GM19035 (cell line): ENCODE data around the gene CEBPE.

Experiments used
- ATAC-seq: cut with Tn5 transposase; IDR thresholded peaks from one replicate; pipeline ENCODE4 v1.9.1; 2021; ENCODE audit not compliant: unreplicated experiment

CEBPE gene

DNA sequence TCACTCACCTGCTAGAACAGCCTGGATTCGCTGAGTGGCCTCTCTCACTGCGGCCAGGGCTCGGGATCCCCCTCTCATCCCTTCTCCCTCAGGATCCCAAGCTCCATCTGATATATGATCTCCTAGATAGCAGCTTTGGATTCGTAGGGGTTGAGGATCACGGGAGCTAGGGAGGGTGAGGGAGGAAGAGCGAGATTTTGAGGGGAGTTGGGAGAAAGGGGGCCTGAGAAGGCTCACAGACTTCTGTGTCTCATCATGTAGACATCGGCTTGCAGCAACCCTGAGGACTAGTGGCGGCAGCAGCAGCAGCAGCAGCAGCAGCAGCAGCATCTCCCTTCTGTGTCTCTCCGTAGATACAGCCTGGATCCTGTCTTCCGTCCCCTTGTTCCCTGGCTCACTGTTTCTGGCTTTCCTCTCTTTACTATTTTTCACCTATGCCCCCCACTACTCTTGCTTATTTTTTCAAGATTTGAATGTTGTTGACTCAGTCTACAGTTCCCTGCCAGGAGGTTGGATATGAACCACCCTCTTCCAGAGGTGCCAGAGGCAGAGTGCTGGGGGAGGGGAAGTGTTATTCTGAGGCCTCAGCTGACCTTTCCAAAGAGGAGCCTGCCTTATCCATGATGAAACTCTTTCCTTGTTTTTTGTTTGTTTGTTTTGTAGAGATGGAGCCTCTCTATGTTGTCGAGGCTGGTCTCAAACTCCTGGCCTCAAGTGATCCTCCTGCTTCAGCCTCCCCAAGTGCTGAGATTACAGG lies 14.3 kb downstream of the CEBPE start, which contains the start of gene CIROP:
Gene CIROP (minus strand): TSS at position 399 of the 757 bp plus-strand sequence. CDS start 69 bp downstream, at position 330.
- no peak for ATAC-seq

DNA sequence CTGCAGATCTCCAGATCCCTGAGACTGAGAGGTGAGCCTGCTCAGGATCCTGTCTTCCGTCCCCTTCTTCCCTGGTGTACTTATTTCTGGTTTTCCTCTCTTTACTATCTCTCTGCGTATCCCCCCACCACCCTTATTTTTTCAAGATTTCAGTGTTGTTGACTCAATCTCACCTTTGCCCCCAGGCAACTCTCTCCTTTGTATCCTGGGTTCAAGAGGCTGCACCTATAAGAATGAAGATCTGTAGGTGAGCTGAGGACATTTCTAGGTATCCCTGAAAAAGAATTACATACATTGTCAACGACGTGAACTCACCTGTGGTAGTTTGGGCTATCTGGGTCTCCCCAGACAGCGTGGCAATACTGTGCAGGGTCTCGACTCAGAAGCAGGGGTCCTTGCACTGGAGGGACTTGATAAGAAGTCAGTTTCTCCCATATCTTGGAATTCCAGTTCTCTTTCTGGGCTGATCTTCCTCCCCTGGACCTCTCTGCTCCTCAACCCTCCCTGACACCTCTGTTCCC lies 14.9 kb downstream of the CEBPE start:
- ATAC-seq, result no peak

DNA sequence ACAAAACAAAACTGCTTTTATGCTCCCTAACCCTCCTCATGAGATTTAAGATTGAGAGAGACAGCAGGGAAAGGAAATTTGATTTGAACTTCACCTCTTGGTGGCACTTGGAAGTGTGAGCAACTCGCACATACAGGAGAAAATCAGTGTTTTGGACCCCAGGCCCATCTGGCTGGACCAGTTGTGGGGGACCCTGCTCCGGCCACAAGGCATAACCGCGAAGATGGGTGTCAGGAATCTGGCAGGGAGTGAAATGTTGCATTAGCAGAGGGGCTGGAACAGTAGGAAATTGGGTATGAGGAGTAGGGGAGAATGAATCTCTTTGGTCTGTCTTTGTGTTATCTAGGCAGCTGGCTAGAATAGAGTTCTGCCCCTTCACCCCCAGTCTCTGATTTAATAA lies 15.5 kb downstream of the CEBPE start:
- no peak for ATAC-seq

DNA sequence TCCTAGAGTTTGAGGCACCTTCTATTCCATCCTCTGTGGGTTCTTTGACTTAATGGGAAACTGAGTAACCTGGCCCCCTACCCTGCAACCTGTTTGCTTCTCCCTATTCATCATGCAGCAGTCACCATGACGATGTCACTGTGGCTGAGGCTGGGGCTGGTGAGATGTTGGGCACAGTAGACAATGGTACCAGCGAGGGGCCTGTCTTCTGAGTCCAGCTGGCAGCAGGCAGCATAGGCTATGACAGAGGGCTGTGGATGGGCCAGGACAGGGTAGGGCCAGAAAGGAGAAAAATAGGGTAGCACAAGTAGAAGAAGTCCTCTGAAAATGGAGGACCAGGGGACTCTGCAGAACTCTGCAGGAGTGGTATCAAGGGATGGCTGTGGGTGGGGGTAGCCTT lies 16.3 kb downstream of the CEBPE start:
- ATAC-seq, result no peak

DNA sequence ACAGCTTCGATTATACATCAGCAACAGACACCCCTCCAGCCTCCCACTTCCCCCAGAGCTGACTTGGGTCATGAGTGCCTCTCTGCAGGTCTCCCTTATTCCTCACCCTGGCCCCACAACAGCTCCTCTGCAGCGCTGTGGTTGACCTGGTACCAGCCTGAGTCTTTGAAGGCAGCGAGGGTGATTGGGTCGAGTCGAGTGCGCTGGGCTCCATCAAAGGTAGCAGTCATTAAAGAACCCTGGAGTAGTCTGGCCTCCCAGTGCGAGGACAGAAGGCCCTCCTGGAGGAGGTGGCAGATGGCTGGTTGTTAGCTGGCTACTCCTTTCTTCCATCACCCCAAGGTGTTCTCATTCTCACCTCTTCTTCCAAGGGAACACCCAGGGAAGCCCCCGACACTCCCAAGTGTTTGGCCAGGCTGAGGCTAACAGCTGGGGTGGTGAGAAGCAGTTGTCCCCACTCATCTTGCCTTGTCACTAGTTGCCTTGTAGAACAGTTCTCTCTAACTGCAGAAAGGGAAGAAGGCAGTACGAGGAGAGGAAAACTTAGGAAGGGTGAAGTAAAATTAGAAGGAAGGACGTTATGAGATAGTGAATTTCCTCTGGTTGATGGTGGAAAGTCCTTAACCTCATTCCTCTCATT lies 16.9 kb downstream of the CEBPE start:
- ATAC-seq, result no peak

DNA sequence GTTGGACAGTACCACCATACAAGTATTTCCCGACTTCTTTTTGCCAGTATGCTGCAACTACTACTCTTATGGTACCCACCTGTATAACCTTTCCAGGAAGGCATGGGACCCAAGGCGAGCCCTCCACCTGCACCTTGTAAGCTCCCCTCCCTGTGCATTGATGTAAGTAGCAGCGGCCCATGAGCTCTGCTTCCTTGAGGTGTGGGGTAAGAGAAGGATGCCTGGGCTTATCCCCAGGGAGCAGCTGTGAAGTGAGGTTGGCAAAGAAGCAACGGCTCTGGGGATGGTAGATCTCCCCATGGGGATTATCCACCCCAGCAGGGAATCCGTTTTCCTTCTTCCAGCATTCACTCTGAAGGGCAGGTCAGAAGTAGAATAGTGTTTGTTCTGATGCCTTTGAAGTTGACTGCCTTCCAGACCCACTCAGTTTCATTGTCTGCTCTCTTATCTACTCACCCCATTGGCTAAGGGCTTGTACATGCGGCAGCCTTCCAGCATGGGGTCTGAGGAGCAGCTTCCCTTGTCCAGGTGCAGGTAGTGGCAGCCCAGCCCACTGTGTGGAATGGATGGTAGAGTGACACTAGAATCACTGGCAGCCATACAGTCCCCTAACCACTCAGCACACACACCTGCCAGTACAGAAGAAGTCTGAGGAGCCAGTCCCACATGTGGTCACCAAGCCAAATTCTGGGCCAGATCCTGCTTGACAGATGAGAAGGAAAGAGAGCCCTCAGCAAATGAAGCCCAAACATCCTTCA lies 17.7 kb downstream of the CEBPE start:
- ATAC-seq, result no peak

DNA sequence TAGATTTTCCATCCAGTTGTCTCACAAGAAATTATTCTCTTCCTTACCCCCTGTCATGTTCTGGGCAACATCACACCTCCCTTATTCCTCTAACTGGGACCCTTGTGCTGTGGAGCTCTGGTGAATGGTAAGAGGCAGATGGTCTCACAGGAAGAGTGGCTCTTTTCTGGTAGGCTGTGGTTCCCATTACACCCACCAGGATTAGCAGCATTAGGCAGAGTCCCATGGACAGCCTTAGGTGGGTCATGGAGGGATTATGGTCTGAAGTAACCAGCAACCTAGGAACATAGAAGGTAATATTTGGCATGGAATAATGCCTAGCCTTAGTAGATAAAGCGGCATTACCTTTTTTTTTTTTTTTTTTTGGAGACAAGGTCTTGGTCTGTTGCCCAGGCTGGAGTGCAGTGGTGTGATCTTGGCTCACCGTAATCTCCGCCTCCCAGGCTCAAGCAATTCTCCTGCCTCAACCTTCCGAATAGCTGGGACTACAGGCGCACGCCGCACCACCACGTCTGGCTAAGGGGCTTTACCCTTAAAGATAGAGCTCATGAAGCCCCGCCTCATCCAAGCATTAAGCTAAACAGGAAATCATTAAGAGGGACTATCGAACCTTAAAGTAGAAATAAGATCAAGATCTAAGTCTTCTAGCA lies 19.7 kb downstream of the CEBPE start:
- no peak for ATAC-seq

DNA sequence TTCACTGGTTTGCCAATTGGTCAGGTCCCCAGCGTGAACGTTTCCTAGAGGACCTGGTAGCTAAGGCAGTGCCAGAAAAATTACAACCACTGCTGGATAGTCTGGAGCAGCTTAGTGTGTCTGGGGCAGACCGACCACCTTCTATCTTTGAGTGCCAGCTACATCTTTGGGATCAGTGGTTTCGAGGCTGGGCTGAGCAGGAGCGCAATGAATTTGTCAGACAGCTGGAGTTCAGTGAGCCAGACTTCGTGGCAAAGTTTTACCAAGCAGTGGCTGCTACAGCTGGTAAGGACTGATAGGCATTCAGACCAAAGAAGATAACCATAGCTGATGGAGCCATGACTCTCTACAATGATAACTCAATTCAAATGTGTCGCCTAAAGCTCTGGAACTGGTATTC lies 21.3 kb downstream of the CEBPE start:
- ATAC-seq, result no peak

DNA sequence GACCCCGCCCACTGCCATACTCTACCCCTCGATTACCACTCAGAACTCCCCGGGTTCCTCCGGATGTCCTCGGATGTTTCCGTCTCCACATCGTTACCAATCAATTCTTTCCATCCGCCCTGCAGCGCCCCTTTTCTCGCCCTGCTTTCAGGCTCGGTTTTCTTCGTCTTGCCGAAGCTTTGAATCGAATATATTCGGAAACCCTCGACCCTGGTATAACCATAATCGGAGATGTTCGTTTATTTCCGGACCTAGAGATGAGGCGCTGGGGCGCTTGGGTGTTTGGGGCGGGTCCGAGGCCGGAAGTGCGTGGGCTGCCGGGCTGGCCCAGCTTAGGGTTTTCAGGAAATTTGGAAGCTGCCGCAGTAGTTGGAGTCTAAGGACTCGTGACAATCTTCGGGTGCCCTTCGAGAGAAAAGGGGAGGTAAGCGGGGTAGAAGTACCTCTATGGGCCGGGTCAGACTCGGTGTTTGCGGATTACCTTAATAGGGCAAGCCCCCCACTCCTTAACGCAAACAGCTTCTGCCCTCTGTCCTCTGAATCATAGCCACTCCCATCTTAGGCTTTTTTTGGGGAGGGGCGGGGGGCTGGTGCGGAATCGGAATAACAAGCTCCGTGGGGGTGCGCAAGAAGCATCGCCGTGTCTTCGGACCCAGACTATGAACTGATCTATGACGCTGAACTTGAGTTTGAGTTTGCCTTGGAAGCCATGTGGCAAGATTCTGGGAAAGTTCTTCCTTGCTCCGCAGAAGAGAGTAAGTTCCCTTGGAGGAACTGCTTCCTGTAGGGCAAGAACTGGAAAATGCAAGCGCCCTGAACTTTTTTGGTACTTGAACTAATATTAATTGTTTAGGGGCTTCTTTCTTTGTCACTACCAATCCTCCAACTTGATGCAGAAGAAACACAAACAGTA lies 23.6 kb downstream of the CEBPE start, which contains the start of gene C14orf119:
Gene C14orf119 (plus strand): TSS at position 310 of the 913 bp plus-strand sequence. CDS start 2,154 bp downstream, outside the sequence.
- peak; percentile 93 for ATAC-seq

DNA sequence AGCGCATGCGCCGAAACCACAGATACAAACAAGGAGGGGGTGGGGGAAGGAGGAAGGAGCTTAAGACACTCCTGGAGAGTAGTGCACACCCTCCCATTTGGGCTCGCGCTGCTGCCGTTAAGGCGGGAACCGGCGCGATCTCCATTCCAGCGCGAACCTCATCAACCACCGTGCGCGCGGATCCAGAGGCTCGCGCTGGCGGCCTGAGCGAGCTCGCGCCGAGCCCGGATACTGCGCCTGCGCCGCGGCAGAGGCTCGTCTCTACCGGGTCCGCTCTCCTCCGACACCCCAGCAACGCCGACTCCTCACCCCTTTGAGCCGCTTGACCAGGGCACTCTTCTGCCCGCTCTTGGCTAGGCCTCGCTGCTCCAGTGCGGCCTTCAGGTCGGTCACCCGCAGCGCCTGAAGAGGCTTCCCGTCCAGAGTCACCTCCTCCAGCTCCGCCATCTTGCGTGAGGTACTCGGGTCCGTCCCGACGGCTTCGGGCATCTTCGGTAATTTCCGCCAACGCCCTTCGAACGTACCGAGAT lies 24.3 kb downstream of the CEBPE start, which contains the start of gene ACIN1:
Gene ACIN1 (minus strand): TSS at position 471 of the 530 bp plus-strand sequence. CDS start 24 bp downstream, at position 447.
- ATAC-seq, result peak; percentile 39

DNA sequence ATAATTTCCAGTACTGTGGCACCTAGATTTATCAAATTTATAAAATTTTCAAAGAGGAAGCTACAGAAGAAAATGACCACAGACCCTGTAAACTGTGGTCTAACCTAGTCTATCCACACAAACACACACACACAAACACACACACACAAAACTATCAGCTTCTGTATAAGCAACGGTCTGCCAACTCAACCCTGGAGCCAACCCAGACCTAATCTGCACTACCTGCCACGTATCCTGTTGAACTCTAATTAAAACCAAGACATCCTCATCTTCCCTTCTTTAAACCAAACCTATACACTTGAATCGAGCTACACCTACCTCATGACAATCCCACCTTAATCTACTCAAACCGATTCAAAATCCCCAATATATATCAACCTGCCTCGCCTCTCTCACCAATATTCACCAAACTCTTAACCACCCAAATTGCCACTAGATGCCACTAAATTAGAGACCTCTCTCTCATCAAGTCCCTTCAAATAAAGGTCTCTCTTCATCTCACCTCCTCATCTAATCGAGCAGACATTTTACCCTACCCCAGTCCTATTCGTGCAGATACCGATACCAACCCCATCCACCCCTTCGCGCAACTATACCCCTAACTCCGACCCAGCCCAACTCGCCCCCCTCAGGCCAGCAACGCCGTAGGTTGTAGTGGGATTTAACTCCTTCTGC lies 24.9 kb downstream of the CEBPE start:
- no peak for ATAC-seq

DNA sequence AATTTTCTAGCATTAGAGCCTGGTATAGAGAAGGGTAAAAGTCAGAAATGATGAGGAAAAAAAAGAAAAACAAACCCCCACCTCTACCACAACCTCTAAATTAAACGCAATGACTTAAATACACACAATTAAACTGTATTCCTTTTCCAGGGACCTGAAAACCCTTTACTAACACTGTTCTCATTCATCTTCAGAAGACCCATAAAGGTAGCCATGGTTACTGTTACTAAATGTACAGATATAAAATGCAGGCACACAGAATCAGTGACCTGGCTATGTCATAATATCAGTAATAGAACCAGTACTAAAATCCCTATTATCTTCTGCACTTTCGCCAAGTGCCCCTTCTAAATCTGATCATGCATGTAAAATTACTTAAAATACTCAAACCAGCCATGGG lies 25.5 kb downstream of the CEBPE start:
- ATAC-seq, result no peak

DNA sequence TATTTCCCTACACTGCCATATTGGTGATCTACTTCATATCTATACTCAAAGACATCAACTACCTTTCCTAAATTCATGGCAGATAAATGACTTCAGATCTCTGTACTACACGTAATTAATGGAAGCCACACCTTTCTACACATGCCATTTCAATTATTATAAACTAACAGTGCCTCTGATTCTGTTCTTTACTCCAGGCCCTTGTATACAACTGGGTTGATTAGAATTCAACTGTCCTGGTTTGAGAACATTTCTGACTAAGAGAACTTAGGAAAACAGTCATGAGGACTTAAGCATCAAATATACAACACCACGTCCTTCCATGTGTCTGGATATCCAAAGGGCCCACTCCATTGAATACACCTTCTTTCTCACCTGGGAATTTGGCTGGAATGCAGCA lies 26.0 kb downstream of the CEBPE start:
- no peak for ATAC-seq

DNA sequence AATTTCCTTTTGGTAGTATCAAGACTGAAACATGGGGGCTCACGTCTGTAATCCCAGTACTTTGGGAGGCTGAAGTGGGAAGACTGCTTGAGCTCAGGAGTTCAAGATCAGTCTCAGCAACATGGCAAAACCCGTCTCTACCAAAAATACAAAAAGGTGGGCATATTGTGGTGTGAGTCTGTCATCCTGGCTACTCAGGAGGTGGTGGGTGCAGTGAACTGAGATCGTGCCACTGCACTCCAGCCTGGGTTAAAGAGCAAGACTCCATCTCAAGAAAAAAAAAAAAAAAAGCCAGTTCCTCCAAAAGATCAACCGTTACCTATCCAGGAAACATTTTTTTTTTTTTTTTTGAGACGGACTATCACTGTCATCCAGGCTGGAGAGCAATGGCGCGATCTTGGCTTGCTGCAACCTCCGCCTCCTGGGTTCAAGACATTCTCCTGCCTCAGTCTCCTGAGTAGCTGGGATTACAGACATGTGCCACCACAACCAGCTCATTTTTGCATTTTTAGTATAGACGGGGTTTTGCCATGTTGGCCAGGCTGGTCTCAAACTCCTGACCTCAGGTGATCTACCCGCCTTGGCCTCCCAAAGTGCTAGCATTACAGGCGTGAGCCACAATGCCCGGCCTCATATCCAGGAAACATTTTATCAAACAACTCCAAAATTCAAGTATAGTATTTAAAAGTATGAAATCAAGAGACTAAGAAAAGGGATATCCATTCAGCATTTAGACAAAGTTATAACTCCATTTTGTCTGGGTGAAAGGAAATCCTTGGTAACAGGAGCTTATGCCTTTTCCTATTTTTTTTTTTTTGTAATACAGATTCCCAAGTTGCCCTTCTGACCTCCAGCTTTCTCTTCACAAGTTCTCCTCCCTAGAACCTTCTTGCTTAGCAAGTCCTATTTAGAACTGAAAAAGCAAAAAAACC lies 27.5 kb downstream of the CEBPE start:
- no peak for ATAC-seq

DNA sequence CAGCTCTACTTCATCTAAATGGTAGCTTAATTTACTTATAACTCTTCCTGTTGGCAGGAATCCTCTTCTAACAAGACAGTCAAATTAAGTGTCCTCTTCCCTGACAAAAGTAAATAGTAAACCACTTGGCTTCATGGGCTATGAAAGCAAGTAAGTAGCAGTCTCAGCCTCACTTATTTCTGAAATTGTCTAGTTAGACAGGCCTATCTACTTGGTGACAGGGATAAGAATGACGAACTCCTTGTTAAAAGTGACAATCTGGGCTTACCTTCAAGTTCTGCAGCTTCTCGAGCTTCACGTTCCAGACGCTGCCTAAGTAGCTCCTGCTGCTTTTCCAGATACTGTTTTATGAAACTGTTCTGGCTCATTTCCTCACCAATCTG lies 28.8 kb downstream of the CEBPE start:
- no peak for ATAC-seq

DNA sequence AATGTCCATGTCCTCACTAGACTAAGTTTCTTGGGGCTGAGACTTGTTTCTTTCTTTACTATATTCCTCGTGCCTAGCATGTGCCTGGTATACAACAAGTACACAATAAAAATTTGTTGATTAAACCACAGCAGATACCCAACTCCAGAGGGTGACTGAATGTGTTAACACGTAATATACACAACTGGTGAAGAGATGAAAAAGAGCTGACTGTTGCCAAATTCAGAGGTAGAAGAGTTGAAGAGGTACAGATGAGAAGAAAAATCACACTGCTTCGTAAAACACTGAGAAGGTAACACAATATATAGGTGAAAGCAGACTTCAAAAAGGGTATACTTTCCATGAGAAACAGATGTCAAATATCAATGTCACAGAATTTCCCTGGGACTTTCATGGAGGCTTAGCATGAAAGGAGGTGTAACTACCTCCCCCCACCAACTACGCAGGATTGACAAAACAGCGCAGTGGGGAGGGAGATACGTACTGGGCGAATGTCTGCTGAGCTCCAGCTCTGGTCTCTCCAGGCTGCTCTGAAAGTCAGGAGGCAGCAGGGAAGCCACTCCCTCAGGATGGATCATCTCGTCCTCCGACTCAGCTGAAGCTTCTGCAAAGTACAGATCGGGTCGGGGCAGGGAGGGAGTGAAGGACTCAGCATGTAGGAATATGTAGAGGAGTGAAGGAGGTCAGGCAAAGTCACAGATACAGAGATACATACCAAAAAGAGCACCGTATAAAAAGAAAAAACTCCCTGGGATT lies 29.4 kb downstream of the CEBPE start:
- ATAC-seq, result no peak

DNA sequence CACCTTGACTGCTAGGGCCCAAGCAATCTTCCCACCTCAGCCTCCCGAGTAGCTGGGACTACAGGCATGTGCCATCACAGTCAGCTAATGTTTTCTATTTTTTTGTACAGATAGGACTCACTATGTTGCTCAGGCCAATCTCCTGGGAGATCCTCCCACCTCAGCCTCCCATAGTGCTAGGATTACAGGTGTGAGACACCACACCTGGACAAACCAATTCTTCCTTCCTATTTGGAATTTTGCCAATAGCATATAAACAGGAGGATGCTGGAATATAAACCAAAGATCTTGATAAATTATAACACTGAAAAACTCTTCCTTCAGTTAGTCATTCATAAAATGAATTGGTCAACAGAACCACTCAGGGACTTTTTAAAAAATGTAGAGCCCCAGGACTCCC lies 32.5 kb downstream of the CEBPE start:
- no peak for ATAC-seq
